ENCODE data around the gene ALLC. TPM values are rescaled to one million over a fixed set of nuclear protein-coding genes. Genes with fewer than 3 reads are reported as not detected.

The ALLC gene
- total RNA-seq, 1 donor from 2014 or later = not detected

DNA sequence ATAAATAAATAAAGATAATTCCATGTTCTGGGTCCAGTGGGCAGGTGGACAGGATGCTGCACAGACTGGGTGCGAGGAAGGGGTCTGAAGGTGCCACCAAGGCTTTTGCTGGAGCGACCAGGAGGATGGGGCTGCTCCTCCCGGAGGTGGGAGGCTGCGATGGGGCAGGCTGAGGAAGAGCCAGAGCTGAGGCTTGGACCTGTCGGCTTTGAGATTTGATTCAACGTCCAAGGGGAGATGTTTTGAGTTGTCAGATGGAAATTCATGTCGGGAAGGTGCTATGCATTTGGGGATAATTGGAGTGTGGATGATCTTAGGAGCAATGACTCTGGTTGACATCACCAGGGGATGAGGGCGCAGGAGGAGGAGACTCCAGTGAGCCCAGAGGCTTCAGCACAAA lies 11.7 kb downstream of the ALLC start:
- no peak for DNase-seq (ENCODE audit: low read depth)
- no peak overlapping the region for H3K4me3 ChIP-seq (ENCODE audit: low read depth, low read length)
- TF ChIP-seq, protein P1, sequence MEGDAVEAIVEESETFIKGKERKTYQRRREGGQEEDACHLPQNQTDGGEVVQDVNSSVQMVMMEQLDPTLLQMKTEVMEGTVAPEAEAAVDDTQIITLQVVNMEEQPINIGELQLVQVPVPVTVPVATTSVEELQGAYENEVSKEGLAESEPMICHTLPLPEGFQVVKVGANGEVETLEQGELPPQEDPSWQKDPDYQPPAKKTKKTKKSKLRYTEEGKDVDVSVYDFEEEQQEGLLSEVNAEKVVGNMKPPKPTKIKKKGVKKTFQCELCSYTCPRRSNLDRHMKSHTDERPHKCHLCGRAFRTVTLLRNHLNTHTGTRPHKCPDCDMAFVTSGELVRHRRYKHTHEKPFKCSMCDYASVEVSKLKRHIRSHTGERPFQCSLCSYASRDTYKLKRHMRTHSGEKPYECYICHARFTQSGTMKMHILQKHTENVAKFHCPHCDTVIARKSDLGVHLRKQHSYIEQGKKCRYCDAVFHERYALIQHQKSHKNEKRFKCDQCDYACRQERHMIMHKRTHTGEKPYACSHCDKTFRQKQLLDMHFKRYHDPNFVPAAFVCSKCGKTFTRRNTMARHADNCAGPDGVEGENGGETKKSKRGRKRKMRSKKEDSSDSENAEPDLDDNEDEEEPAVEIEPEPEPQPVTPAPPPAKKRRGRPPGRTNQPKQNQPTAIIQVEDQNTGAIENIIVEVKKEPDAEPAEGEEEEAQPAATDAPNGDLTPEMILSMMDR (conservative IDR thresholded peaks at IDR 0.05; ENCODE audit: low read depth, low read length) = no peak

DNA sequence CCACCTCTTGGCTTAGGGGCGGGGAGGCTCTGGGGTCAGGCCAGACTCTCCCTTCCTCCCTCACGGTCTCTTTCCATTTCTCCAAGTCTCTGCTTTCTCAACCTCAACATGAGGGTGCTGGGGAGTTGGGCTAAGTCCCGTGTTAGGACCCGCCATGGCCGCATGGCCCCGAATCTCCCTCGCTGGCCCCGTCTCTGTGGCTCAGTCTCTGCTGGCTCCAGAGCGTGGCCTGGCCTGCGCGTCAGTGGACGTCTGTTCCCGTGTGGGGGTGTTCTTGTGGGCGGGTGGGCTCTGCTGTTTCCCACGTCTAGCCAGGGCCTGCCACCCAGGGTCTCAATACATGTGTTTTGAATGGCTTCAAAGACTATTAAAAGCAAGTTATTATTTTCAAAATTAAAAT lies 12.4 kb downstream of the ALLC start:
- TF ChIP-seq, protein P1 (conservative IDR thresholded peaks at IDR 0.05; ENCODE audit: low read depth, low read length) = no peak
- no peak for DNase-seq (ENCODE audit: low read depth)
- no peak overlapping the region for H3K4me3 ChIP-seq (ENCODE audit: low read depth, low read length)

- H3K4me3 ChIP-seq (ENCODE audit: low read depth, low read length) = no peak overlapping the region
- no peak for DNase-seq (ENCODE audit: low read depth)
- TF ChIP-seq, protein P1 (conservative IDR thresholded peaks at IDR 0.05; ENCODE audit: low read depth, low read length) = no peak
These were observed 12.9 kb downstream of the ALLC start for GRCh38 chr2:3670941-3671340.

GRCh38 chr2:3672861-3673678 lies 15.1 kb downstream of the ALLC start:
- H3K4me3 ChIP-seq (ENCODE audit: low read depth, low read length) = no peak overlapping the region
- DNase-seq (ENCODE audit: low read depth) = no peak
- TF ChIP-seq, protein P1 (conservative IDR thresholded peaks at IDR 0.05; ENCODE audit: low read depth, low read length) = no peak

- no peak overlapping the region for H3K4me3 ChIP-seq (ENCODE audit: low read depth, low read length)
- DNase-seq (ENCODE audit: low read depth) = no peak
- TF ChIP-seq, protein P1 (conservative IDR thresholded peaks at IDR 0.05; ENCODE audit: low read depth, low read length) = no peak
These were observed 16.3 kb downstream of the ALLC start for GRCh38 chr2:3674066-3674845.

GRCh38 chr2:3675687-3676086 lies 17.7 kb downstream of the ALLC start:
- no peak overlapping the region for H3K4me3 ChIP-seq (ENCODE audit: low read depth, low read length)
- TF ChIP-seq, protein P1 (conservative IDR thresholded peaks at IDR 0.05; ENCODE audit: low read depth, low read length) = no peak
- DNase-seq (ENCODE audit: low read depth) = no peak
